ENCODE results near the gene CYGB.
A peak's percentile ranks its signal among the peaks of the same experiment; 100 is the strongest.
"Not testable (repeated sequence)": the region's sequence is repeated elsewhere in the genome, so short reads cannot be mapped to it uniquely, and the experiment has no call there.

CYGB gene

DNA sequence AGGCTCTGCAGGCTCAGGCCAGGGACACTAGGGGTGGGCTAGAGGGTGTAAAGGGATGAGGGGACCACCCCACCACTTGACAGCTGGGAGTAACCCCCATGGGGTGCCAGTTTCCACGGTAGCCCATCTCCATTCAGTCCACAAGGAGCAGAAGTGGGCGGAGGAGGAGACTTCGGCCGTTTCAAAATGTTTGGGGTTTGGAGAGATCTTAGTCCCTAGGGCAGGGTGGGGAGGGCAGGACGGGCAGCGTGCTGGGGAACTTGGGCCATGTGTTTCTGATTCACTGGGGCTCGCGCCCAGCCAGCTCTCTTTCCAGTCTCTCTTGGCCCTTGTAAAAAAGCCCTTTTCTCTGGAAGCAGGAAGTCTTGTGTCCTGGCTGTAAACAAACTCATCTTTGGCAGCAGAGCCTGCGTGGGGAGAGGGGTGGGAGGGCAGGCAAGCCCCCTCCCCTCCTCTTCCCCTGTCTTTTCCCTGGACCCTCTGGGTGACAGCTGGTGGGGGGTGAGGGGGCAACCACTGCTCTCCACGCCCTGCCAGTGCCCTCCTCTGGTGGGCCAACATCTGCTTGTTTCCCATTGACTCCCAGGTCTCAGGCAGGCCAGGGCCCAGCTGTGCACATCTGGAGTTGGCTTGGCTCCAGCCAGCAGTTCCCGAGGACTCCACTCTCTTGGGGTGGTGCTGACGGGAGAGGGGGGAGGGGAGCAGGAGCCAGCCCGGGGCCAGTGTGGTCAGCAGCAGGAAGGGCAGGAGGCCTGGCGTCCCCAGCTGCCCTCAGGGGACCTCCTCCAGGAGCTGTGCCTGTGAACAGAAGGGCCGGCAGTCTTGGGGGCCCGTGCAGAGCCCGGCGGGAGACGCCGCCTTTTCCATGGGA lies 8.1 kb downstream of the CYGB start:
- Mint-ChIP-seq H3K9me3 (no peaks in the 10 kb centered on the region), H3K36me3 (ENCODE audit: low read depth) (no peaks in the 10 kb centered on the region), H3K4me3 (no peak overlapping the region), H3K4me1 (ENCODE audit: low read depth) (peaks cover 20% of the 10 kb centered on the region), H3K27ac (no peak overlapping the region), H3K27me3 (no peaks in the 10 kb centered on the region)
- no peak for DNase-seq

GRCh38 chr17:76528528-76529223 lies 8.8 kb downstream of the CYGB start:
- Mint-ChIP-seq H3K27me3 (no peaks in the 10 kb centered on the region), H3K27ac (peak overlapping the region; percentile 57), H3K36me3 (ENCODE audit: low read depth) (no peaks in the 10 kb centered on the region), H3K9me3 (no peaks in the 10 kb centered on the region), H3K4me3 (no peak overlapping the region), H3K4me1 (ENCODE audit: low read depth) (peaks cover 20% of the 10 kb centered on the region)
- no peak for DNase-seq

- H3K4me1 Mint-ChIP-seq (ENCODE audit: low read depth), result peaks cover 25% of the 10 kb centered on the region
- H3K4me3 Mint-ChIP-seq, result no peak overlapping the region
- no peaks in the 10 kb centered on the region for H3K9me3 Mint-ChIP-seq
- DNase-seq, result peak; percentile 46
- H3K36me3 Mint-ChIP-seq (ENCODE audit: low read depth), result no peaks in the 10 kb centered on the region
- H3K27me3 Mint-ChIP-seq, result no peaks in the 10 kb centered on the region
- H3K27ac Mint-ChIP-seq, result no peak overlapping the region
Measured at GRCh38 chr17:76528156-76528527, 9.4 kb downstream of the CYGB start.

GRCh38 chr17:76527430-76528111 lies 9.9 kb downstream of the CYGB start:
- H3K4me1 Mint-ChIP-seq (ENCODE audit: low read depth), result peaks cover 28% of the 10 kb centered on the region
- no peaks in the 10 kb centered on the region for H3K27me3 Mint-ChIP-seq
- no peaks in the 10 kb centered on the region for H3K36me3 Mint-ChIP-seq (ENCODE audit: low read depth)
- no peak overlapping the region for H3K4me3 Mint-ChIP-seq
- no peaks in the 10 kb centered on the region for H3K9me3 Mint-ChIP-seq
- peak overlapping the region; percentile 26 for H3K27ac Mint-ChIP-seq
- peak; percentile 62 for DNase-seq

GRCh38 chr17:76527016-76527415 lies 10.5 kb downstream of the CYGB start:
- H3K27ac Mint-ChIP-seq; H3K36me3 Mint-ChIP-seq (ENCODE audit: low read depth); H3K27me3 Mint-ChIP-seq; H3K9me3 Mint-ChIP-seq; H3K4me3 Mint-ChIP-seq; DNase-seq: not testable (repeated sequence)
- peaks cover 28% of the 10 kb centered on the region for H3K4me1 Mint-ChIP-seq (ENCODE audit: low read depth)

GRCh38 chr17:76525513-76525833 lies 12.0 kb downstream of the CYGB start:
- not testable (repeated sequence) for H3K36me3 Mint-ChIP-seq (ENCODE audit: low read depth); H3K9me3 Mint-ChIP-seq; H3K27ac Mint-ChIP-seq; DNase-seq; H3K4me3 Mint-ChIP-seq; H3K27me3 Mint-ChIP-seq
- H3K4me1 Mint-ChIP-seq (ENCODE audit: low read depth), result peaks cover 27% of the 10 kb centered on the region

DNA sequence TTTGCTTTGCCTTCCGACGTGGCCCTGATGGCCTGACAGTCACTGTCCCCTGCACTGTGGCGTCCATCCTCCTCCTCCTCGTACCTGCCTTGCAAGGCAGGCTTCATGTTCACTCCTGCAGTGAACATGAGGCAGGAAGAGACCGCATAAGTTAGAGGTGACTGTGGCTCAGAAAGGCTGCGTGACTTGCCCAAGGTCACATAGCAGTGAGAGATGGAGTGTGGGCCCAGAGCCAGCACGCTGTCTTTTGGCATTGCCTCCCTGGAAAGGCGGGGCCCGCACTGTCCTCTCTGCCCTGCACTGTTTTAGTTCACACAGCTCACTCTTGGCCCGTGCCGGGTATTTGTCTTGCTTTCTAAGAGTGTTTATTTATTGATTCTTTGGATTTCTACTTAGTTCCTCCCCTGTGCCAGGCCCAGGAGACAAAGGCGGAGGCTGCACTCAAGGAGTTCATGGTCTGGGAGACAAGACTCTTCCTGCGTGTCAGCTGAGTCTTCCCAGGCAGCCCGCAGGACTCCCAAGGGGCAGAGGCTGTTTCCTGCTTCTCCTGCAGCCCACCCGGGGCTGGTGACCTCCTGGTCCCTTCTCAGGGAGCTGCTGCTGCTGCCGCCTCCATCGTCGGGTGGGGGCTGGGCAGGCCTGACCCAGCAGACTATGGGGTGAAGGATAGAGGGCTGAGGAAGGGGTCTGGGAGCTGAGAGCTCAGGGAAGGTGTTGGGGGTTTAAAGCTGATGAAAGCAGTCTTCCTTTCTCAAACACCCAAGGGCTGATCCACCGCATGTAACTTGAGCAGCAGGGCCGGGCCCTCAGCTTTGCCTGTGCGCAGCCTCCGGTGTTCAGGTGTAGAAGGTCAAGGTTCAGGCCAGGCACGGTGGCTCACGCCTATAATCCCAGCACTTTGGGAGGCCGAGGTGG lies 12.7 kb downstream of the CYGB start:
- no peaks in the 10 kb centered on the region for H3K27me3 Mint-ChIP-seq
- H3K4me1 Mint-ChIP-seq (ENCODE audit: low read depth), result peaks cover 22% of the 10 kb centered on the region
- no peaks in the 10 kb centered on the region for H3K9me3 Mint-ChIP-seq
- no peak for DNase-seq
- H3K36me3 Mint-ChIP-seq (ENCODE audit: low read depth), result no peaks in the 10 kb centered on the region
- no peak overlapping the region for H3K27ac Mint-ChIP-seq
- H3K4me3 Mint-ChIP-seq, result no peak overlapping the region

- H3K4me3 Mint-ChIP-seq, result no peak overlapping the region
- H3K27me3 Mint-ChIP-seq, result no peaks in the 10 kb centered on the region
- DNase-seq, result peak; percentile 90
- H3K36me3 Mint-ChIP-seq (ENCODE audit: low read depth), result no peaks in the 10 kb centered on the region
- H3K9me3 Mint-ChIP-seq, result no peaks in the 10 kb centered on the region
- no peak overlapping the region for H3K27ac Mint-ChIP-seq
- H3K4me1 Mint-ChIP-seq (ENCODE audit: low read depth), result peaks cover 20% of the 10 kb centered on the region
Measured at GRCh38 chr17:76523084-76524037, 14.1 kb downstream of the CYGB start.

GRCh38 chr17:76521683-76522082 lies 15.8 kb downstream of the CYGB start:
- H3K4me1 Mint-ChIP-seq (ENCODE audit: low read depth), result peaks cover 19% of the 10 kb centered on the region
- H3K36me3 Mint-ChIP-seq (ENCODE audit: low read depth); DNase-seq; H3K9me3 Mint-ChIP-seq; H3K27me3 Mint-ChIP-seq; H3K27ac Mint-ChIP-seq; H3K4me3 Mint-ChIP-seq: not testable (repeated sequence)

DNA sequence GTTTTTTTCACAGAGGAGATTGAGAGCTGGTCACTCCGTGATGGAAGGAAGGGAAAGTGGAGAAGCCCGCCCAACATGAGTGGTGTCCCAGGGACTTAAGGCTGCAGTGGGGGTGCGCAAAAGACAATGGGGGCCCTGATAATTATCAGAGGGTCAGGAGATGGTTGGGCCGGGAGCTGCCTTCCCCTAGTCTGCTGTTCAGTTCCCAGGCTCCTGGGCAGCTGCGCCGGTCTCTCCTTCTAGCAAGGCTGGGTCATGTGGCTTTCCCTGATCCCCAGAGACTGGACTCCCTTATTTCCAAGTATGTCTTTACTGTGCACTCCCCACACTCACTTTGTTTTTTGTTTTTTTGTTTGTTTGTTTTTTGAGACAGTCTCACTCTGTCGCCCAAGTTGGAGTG lies 16.2 kb downstream of the CYGB start:
- Mint-ChIP-seq H3K27me3 (no peaks in the 10 kb centered on the region), H3K27ac (no peak overlapping the region), H3K4me1 (ENCODE audit: low read depth) (peaks cover 22% of the 10 kb centered on the region), H3K9me3 (no peaks in the 10 kb centered on the region), H3K36me3 (ENCODE audit: low read depth) (no peaks in the 10 kb centered on the region), H3K4me3 (no peak overlapping the region)
- no peak for DNase-seq

- no peak overlapping the region for H3K27ac Mint-ChIP-seq
- no peaks in the 10 kb centered on the region for H3K27me3 Mint-ChIP-seq
- peaks cover 37% of the 10 kb centered on the region for H3K4me1 Mint-ChIP-seq (ENCODE audit: low read depth)
- no peak for DNase-seq
- H3K9me3 Mint-ChIP-seq, result no peaks in the 10 kb centered on the region
- no peaks in the 10 kb centered on the region for H3K36me3 Mint-ChIP-seq (ENCODE audit: low read depth)
- no peak overlapping the region for H3K4me3 Mint-ChIP-seq
Measured at GRCh38 chr17:76519048-76519966, 18.2 kb downstream of the CYGB start.

- Mint-ChIP-seq H3K27me3 (no peaks in the 10 kb centered on the region), H3K4me1 (ENCODE audit: low read depth) (peaks cover 43% of the 10 kb centered on the region), H3K36me3 (ENCODE audit: low read depth) (no peaks in the 10 kb centered on the region), H3K9me3 (no peaks in the 10 kb centered on the region), H3K4me3 (no peak overlapping the region), H3K27ac (peak overlapping the region; percentile 40)
- DNase-seq, result no peak
Measured at GRCh38 chr17:76517638-76518038, 19.9 kb downstream of the CYGB start.

All from activated T-cell treated with anti-CD3 and anti-CD28 coated beads, Interleukin-2, amount 50 U/mL, for 24 hours (primary cell).